Amniotic stem cell (primary cell): ENCODE measurements around the gene DIP2C.
"Not testable (repeated sequence)": the region's sequence is repeated elsewhere in the genome, so short reads cannot be mapped to it uniquely, and the experiment has no call there.

Experiments
- DNase-seq: peaks from one replicate; lab custom pipeline; 2025; lab: John Stamatoyannopoulos, UW

DIP2C gene

DNA sequence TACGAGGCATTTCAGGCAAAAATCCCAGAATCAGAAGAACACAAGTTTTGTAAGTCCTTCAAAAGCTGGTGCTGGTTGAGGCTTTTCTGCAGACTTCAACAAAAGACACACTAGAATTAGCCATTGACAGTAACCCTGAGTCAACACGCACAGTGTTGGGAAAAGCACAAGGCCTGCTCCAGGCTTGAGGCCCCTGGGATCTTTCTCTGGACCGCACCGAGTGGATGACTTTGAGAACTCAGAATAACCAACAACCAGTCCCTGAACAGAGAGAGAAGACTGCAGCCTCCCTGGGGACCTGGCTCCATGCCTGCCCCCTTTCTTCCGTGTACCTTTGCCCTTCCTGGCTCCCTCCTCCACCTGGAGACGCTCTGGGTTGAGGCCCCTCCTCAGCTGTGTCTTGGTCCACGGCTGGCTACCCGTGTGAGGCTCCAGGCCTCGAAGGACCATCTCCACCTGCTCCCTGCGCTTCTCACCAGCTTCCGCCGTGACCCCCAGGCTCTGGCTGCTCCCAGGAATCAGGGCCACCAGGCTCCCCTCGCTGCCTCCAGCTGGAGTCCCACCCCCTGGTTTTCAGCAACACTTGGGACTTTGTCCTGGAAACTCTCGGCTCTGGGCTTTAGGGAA is 28.4 kb downstream of the DIP2C start:
- DNase-seq = no peak

DNA sequence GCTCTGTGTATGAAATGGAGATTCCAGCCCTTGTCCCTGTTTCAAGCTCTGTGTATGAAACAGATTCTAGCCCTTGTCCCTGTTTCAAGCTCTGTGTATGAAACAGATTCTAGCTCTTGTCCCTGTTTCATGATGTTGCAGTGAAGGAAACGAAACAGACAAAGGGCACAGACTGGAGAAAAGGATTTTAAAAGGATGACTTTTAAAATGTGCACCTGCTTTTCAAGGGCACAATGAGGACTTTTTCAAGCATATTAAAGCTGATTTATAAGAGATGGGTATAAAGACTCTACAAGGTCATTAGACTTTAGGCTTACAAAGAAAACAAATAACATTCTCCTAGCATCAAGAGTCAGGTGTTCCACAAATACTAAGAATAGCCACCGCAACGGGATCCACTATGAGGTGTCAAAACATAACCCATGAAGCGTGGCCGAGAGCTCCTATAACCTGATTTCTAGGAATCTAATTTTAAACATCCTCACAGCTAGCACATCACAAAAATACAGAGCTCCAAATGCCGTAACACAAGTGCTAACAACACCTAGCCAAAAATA is 29.0 kb downstream of the DIP2C start:
- DNase-seq = no peak

DNA sequence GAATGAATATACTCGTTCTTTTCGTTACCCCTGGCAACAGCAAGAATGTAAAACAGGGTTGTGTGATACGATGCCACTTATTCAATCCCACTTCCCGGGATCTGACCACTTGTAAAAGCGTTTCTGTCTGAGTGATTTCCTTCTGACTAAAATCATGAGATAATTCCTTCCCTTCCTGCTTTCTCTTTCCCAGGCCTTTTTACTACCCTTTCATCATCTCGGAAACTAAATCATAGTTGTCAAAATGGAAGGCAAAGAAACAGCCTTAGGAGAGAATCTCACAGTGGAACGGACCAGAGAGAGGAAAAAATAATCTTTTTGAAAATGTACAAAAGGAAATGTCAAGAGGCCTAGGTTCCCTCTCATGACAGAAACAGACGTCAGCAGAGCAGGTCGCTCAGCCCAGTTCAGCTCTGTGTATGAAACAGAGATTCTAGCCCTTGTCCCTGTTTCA is 29.8 kb downstream of the DIP2C start:
- peak; percentile 61 for DNase-seq

DNA sequence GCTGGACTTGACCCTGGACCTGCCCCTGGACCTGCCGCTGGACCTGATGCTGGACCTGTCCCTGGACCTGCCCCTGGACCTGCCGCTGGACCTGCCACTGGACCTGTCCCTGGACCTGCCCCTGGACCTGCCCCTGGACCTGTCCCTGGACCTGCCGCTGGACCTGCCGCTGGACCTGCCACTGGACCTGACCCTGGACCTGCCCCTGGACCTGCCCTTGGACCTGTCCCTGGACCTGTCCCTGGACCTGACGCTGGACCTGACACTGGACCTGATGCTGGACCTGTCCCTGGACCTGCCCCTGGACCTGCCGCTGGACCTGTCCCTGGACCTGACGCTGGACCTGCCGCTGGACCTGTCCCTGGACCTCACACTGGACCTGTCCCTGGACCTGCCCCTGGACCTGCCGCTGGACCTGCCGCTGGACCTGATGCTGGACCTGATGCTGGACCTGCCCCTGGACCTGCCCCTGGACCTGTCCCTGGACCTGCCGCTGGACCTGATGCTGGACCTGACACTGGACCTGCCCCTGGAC is 31.6 kb downstream of the DIP2C start:
- DNase-seq = not testable (repeated sequence)

DNA sequence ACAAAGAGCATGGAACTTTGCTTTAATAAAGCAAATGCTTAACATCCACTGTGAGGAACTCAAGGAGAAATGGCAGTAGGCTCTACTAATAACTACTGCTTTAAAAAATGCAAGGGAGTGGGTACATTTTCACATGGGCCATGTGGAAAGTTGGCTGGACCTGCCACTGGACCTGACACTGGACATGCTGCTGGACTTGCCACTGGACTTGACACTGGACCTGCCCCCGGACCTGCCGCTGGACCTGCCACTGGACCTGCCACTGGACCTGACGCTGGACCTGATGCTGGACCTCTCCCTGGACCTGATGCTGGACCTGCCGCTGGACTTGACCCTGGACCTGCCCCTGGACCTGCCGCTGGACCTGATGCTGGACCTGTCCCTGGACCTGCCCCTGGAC is 32.6 kb downstream of the DIP2C start:
- DNase-seq = no peak

DNA sequence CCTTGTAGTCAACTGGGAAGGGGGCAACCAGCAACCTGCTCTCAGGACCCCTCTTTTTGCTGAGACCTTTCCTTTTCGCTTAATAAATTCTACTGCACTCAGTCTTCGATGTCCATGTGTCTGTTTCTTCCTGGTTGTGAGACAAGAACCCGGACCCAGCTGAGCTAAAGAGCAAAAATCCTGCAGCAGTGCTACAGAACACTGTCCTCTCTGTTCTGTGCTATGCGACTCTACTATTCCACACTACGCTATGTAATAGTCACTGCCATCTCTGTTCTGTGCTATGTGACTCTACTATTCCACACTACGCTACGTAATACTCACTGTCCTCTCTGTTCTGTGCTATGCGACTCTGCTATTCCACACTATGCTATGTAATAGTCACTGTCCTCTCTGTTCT is 34.3 kb downstream of the DIP2C start:
- no peak for DNase-seq

DNA sequence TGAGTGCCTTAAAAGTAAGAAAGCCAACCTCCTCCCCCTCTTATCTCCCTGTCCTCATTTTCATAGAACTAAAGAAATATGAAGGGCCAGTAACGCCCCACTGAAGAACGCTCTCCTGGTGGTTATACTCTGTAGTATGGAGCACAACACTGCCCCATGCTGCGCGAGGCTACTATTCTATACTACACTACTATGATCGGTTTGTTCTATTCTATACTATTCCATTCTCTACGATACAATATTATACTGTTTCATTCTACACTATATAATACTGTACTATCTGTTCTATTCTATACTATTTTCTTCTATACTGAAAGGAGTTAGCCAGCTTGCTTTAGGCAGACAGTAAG is 34.8 kb downstream of the DIP2C start:
- DNase-seq = no peak

DNA sequence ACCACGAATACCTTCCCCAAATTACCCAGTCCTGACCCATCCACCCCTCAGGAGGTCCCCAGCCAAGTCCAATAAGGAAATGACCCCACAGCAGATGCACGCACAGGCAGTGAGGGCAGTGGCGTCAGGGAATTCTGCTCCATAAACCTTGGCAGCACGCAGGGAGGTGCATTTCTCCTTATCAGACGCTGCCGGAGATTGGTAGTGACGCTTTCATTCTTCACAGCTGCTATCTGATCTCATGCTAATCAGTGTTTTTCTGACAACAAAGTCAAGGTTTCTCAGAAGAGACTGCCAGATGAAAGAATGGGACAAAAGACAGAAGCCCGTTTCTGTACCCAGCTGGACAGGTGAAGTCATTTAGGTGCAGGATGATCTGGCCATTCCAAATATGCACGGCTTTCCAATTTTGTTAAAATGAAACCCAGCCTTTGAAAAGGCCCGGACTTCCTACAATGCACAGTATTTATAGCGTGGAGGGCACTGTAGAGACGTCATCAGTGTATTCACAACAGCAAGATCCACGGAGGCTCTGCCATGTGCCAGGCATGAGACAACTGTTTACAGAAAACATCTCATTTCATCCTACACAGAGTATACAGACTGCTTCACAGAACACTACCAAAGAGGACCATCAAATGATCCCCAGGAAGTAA is 35.3 kb downstream of the DIP2C start:
- no peak for DNase-seq

DNA sequence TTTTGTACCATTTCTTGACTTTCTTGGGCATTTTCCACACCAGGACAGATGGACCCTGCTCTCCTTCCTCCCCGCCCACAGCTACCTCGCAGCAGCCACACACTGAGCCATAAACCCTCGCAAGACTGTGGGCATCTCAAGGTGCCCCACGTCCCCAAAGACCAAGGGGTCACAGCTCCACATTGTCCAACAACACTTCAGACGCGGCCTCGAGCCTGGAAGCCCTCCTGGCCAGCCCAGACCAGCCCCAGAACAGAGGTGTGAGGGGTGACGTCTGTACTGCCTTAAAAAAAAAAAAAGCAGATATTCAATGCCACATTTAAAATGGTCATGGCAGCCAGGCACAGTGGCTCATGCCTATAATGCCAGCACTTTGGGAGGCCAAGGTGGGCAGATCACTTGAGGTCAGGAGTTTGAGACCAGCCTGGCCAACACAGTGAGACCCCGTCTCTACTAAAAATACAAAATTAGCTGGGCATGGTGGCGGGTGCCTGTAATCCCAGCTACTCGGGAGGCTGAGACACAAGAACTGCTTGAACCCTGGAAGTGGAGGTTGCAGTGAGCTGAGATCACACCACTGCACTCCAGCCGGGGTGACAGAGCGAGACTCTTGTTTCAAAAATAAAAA is 36.5 kb downstream of the DIP2C start:
- DNase-seq = not testable (repeated sequence)

DNA sequence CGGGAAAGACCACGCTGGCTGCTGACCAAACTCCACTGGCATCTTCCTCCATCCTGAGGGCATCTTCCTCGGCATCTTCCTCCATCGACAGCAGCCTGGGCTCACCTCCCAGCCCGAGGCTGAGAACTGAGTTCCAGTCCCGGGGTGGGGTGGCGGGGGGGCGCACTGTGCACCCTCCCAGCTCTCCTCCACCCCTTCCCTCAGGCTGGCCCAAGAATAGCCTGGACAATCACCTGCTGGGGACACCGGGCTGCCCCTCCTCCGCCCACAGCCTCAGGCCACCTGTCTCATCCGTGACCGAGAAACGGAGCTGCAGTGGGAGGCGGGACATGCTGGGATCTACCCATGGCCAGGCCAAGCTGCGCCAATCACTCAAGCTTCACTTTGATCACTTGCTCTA is 37.2 kb downstream of the DIP2C start:
- DNase-seq = no peak

DNA sequence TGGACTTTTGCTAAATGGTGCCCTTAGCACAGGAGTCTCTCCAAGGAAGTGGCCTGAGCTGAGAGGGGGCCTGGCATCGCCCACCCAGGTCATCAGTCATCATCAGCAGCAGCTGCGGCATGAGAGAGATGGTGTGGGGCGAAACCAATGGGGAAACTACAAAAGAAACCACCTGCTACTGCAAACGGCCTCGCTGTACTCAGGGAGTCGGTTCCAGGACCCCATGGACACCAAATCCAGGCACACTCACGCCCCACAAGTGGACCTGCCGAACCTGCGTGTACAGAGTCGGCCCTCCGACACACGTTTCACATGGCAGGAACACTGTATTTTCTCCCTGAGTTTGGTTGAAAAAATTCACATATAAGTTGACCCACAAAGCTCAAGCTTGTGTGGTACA is 37.8 kb downstream of the DIP2C start:
- DNase-seq = no peak

DNA sequence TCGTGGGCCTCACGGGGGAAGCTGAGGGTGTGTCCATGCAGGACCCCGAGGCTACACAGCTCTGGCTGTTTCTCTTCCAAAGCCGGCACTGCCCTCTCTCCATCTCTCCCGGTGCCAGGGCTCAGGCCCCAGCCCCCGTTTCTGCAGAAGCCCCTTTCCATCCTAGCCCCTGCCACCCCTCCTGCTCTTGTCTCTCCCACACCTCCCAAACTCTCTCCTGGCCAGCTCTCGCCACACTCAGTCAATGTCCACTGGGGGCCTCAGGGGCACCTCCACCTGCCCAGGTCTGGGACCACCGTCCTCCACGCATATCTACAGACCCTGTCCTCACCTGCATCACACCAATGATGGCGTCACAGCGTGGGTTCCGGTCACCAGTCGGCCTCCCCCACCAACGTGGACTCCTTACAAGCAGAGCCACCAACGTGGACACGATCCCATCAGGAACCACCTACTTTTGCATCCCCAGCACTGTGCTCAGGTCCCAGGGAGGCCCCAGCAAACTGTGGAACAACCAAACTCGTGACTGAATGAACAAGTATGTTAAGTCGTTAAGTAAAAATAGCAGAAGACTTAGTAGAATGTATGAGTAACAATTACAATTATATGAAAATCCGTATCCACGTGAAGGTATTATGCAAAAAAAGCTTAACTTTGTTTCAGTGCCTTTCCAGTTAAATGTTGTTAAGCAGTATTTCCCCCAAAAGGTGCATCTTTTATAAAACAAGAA is 38.4 kb downstream of the DIP2C start:
- no peak for DNase-seq

DNA sequence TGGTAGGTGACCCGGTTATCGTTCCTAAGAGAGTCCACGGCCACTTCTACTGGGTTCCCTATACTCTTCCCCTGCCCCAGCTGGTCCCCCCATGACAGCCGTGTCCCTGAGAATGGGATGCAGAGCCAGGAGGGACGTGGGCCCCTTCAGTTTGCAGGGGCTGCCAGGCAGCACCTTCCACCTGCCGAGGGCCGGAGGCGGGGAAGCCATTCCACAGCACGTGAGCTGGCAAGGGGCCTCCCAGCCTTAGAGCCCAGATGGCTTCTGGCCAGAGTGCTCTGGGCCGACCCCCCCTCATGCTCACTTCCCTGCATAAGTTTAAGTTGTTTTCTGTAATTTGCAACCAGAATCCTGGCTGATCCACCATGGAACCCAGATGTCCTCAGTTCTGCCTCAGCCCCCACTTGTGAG is 39.0 kb downstream of the DIP2C start:
- no peak for DNase-seq

DNA sequence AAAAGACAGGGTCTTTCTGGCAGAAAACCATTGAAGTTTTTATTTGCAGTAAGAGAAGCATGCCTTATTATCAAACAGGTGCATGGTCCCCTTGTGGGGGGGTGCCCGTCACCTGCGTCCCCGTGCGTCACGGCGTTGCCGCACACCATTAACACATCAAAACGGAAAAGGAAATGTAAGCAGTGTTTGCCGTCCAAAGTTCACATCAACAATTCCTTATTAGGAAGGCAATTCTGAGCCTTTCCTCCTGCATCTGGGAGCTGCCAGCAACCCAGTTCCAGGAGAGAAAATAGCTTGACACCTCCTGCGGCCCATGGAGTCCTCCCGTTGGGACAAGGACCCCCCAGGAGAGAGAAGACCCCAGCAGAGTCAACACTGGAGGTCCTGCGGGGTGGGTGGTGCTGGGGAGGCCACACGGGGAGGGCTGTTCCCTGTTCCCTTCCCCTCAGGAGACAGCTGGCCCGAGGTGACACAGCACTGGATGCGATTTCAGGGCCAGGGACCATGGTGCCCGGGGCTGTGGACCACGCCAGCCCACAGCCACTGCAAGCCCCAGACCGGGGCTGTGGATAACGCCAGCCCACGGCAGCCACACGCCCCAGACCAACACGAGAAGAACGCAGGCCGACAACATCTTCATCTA is 39.5 kb downstream of the DIP2C start:
- DNase-seq = no peak

DNA sequence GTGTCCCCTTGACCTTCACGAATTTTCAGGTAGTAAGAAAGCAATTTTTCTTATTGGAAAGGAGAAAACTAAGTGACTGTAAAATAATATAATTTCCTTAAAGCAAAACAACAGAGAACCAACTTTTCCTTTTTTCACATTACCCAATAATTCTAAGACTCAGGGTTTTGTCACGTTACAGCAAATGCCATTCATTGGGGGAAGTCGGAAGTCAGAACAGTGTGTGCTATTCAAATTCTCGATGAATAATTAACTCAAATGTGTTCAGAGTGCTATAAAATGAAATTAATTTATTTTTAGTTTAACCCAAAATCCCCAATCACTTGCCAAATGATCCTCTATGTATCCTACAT is 40.0 kb downstream of the DIP2C start:
- no peak for DNase-seq

DNA sequence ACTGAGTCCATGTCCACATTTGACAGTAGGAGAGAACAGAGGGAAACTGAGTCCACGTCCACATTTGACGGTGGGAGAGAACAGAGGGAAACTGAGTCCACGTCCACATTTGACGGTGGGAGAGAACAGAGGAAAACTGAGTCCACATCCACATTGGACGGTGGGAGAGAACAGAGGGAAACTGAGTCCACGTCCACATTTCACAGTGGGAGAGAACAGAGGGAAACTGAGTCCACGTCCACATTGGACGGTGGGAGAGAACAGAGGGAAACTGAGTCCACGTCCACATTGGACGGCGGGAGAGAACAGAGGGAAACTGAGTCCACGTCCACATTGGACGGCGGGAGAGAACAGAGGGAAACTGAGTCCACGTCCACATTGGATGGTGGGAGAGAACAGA is 42.4 kb downstream of the DIP2C start:
- DNase-seq = not testable (repeated sequence)

DNA sequence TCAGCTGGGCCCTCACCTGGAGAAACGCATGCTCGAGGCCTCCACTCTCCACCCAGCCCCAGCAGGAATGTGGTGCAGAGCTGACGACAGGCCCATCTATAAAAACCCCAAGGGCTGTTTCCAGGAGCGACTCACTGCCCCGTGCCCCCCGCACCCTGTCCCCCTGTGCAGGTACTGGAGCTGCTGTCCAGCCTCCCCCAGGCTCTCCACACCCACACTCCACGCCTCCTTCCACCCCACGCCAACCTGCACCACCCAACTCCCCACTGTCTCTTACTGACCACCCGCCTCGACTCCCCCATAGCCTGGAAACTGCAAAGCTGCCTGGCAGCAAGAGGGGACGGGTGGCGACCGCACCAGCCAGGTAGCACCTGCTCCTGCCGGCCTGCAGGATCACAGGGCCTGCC is 43.3 kb downstream of the DIP2C start:
- DNase-seq = no peak

DNA sequence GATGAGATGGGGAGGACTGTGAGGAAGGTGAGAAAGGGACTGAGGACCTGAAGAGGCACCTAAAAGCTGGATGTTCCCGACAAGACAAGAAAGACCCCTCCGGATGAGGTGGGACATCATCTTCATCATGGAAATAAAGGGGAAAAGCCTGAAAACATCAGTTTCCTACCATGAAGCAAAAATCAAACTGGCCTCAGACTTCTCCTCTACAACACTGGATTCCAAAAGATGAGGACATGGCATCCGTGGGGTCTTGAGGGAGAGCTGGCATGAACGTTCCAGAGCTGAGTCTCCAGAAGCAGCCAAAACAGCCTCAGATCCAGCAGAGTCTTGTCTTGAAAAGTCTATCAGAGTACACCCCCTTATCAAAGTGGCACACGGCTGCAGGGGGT is 44.5 kb downstream of the DIP2C start:
- DNase-seq = no peak

DNA sequence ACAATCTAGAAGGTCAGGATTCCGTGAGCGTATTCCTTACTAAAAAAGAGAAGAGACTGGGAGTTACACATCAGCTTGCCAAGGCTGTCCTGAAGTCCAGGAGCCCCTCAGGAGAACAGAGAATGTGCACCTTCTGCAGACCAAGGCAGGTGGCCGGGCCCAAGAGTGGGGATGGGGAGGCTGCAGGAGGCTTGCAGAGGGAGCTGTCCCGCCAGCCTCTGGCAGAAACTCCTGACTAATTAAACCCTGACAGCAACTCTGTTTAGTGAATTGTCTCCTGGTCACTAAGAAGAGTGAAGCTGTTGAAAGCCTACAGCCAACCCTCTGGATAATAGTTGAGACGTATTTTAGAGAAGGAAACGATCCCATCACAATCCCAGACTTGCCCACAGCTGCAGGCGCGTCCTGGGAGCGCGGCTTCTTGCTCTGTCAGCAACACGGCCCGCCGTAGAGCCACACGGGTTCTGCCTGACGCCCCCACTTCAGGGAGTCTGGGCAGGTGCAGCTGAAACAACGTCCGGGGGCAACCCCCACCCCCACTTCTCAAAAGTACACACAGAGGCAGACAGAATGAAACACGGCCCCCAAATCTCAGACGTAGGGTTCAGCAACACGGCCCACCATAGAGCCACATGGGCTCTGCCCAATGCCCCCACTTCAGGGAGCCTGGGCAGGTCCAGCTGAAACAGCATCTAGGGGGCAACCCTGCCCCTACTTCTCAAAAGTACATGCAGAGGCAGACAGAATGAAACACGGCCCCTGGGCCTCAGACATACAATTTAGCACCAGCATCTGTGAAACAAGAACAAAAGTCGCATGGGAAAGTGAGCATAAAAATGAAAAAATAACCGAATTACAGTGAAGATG is 45.2 kb downstream of the DIP2C start:
- DNase-seq = no peak

DNA sequence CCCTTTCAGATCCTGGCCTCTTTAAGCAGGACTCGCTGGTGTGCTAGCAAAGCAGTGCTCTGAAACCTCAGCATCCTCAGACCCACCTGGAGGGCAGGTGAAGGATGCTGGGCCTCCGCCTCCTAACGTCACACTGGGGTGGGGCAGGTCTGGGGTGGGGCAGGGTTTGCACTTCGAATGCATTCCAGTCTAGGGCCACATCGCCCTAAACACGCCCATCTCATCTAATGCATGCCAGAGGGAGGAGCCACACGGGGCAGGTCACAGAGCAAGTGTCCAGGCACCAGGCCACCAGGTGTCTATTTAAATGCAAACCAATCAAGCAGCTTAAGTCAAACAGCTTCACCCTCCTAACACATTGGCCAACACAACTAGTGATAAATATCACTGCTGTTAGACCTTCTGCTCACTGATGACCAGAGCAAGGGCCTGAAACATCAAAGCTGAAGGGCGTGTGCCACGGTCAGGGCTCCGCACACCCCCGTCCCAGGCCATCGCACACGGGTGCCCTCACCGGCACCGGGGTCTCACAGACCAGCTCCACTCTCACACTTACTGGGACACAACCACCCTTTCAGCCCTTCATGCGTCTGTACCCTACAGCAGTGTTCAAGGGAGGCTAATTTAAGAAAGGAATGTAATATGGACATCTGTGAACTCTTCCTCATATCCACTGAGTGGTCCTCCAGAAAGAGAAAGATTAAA is 47.1 kb downstream of the DIP2C start:
- DNase-seq = no peak
